Omental fat pad (tissue), 4 donors: Measurements from ENCODE around the gene C5orf52. TPM values are rescaled to one million over a fixed set of nuclear protein-coding genes. Genes with fewer than 3 reads are reported as not detected.

Experiments
- ATAC-seq: fragments of 150-250 bp; one replicate; pipeline ENCODE4 v1.9.1; 2016; ENCODE audit warnings: mild to moderate bottlenecking, moderate library complexity; ENCODE audit not compliant: low FRiP score
- DNase-seq: peaks from one replicate; pipeline ENCODE4 v3.0.0-alpha.2; 2019; ENCODE audit warnings: low spot score
- CTCF ChIP-seq, 3 donors: fragments of 450-650 bp; IDR thresholded peaks; one replicate each; pipeline ENCODE4 v1.5.1; 2016 to 2017; ENCODE audit warnings: antibody characterized with exemption in 3 of 3, mild to moderate bottlenecking in 3 of 3, moderate library complexity in 2 of 3
- total RNA-seq, 4 donors: library from RNA; depleted of rRNA; stranded (reverse); fragments of >200 nt; gene quantifications; one replicate each; pipeline ENCODE4 v1.1.0, GENCODE V29; 2016

Gene C5orf52
- total RNA-seq, 4 donors from 2014 or later, result not detected

GRCh38 chr5:157649101-157649500 is 22.2 kb upstream of the C5orf52 start:
- ATAC-seq (no peak), DNase-seq (no peak)
- no peak for TF ChIP-seq CTCF (IDR thresholded peaks at IDR 0.05)

GRCh38 chr5:157650991-157651611 is 20.2 kb upstream of the C5orf52 start:
- DNase-seq (no peak), ATAC-seq (no peak)
- no peak for TF ChIP-seq CTCF (IDR thresholded peaks at IDR 0.05)

GRCh38 chr5:157651623-157652376 is 19.5 kb upstream of the C5orf52 start:
- TF ChIP-seq CTCF (IDR thresholded peaks at IDR 0.05), result no peak
- DNase-seq, result no peak
- ATAC-seq, result peak; percentile 80

GRCh38 chr5:157652377-157652692 is 19.0 kb upstream of the C5orf52 start, which contains the start of gene SOX30:
Gene SOX30, minus strand, starts transcription at chr5:157652438. Its CDS starts 360 bp downstream, at chr5:157652078.
- DNase-seq (no peak), ATAC-seq (no peak)
- no peak for TF ChIP-seq CTCF (IDR thresholded peaks at IDR 0.05)

GRCh38 chr5:157657516-157657915 is 13.8 kb upstream of the C5orf52 start:
- ATAC-seq, result no peak
- no peak for DNase-seq
- no peak for TF ChIP-seq CTCF (IDR thresholded peaks at IDR 0.05)

GRCh38 chr5:157658893-157659292 is 12.4 kb upstream of the C5orf52 start:
- DNase-seq (no peak), ATAC-seq (no peak)
- TF ChIP-seq CTCF (IDR thresholded peaks at IDR 0.05), result no peak
